Measurements from ENCODE around the gene MPO. TPM values are rescaled to one million over a fixed set of nuclear protein-coding genes. Genes with fewer than 3 reads are reported as not detected.

The MPO gene
- total and polyA plus RNA-seq, 4 donors = 0.14 to 221 (median 0.52) TPM

- H3K27me3 ChIP-seq (ENCODE audit: control insufficient read depth in 4 of 4, insufficient read depth in 4 of 4, low read length in 3 of 4) = no peaks in the 10 kb centered on the region
- H3K4me3 ChIP-seq (ENCODE audit: low read depth in 1 of 3, low read length in 3 of 3) = no peak overlapping the region
- H3K4me1 ChIP-seq (ENCODE audit: control insufficient read depth in 4 of 4, insufficient read depth in 4 of 4, low read length in 3 of 4) = no peaks in the 10 kb centered on the region
- peak; percentile 29 for DNase-seq (ENCODE audit: low spot score)
- H3K36me3 ChIP-seq (ENCODE audit: control insufficient read depth in 4 of 4, insufficient read depth in 3 of 4, low read depth in 1 of 4, low read length in 3 of 4) = no peaks in the 10 kb centered on the region
- TF ChIP-seq RAD21 (IDR thresholded peaks at IDR 0.05) = no peak
- no peak for TF ChIP-seq ATF3 (IDR thresholded peaks at IDR 0.05)
- no peak for TF ChIP-seq FOXA2 (IDR thresholded peaks at IDR 0.05)
- no peak for TF ChIP-seq HNF4G (IDR thresholded peaks at IDR 0.05)
- no peak for TF ChIP-seq REST (IDR thresholded peaks at IDR 0.05)
- no peak for TF ChIP-seq SP1 (IDR thresholded peaks at IDR 0.05)
- no peak for TF ChIP-seq GABPA (IDR thresholded peaks at IDR 0.05 in 1 of 2, conservative IDR thresholded peaks at IDR 0.05 in 1 of 2)
- TF ChIP-seq FOXA1 (IDR thresholded peaks at IDR 0.05) = no peak
- no peak for TF ChIP-seq YY1 (IDR thresholded peaks at IDR 0.05)
- no peak for TF ChIP-seq NR2F2 (IDR thresholded peaks at IDR 0.05)
- no peak for TF ChIP-seq ZBTB33 (IDR thresholded peaks at IDR 0.05)
- no peaks in the 10 kb centered on the region for H3K9me3 ChIP-seq (ENCODE audit: control insufficient read depth in 4 of 4, low read length in 3 of 4)
- H3K27ac ChIP-seq (ENCODE audit: low read depth in 1 of 2, low read length in 2 of 2) = no peak overlapping the region
- H3K9ac ChIP-seq (ENCODE audit: low read depth in 1 of 2, low read length in 2 of 2) = no peak overlapping the region
- WGBS = 93% methylated on average over 6 of the region's 6 CpGs
Observed at GRCh38 chr17:58315281-58315711, 34.6 kb upstream of the MPO start.

GRCh38 chr17:58314706-58315015 lies 33.9 kb upstream of the MPO start:
- H3K4me3 ChIP-seq (ENCODE audit: low read depth in 1 of 3, low read length in 3 of 3) = no peak overlapping the region
- no peaks in the 10 kb centered on the region for H3K9me3 ChIP-seq (ENCODE audit: control insufficient read depth in 4 of 4, low read length in 3 of 4)
- no peaks in the 10 kb centered on the region for H3K36me3 ChIP-seq (ENCODE audit: control insufficient read depth in 4 of 4, insufficient read depth in 3 of 4, low read depth in 1 of 4, low read length in 3 of 4)
- WGBS = 95% methylated on average over 6 of the region's 6 CpGs
- no peaks in the 10 kb centered on the region for H3K4me1 ChIP-seq (ENCODE audit: control insufficient read depth in 4 of 4, insufficient read depth in 4 of 4, low read length in 3 of 4)
- no peak overlapping the region for H3K27ac ChIP-seq (ENCODE audit: low read depth in 1 of 2, low read length in 2 of 2)
- peak; percentile 8 for DNase-seq (ENCODE audit: low spot score)
- no peak overlapping the region for H3K9ac ChIP-seq (ENCODE audit: low read depth in 1 of 2, low read length in 2 of 2)
- TF ChIP-seq HNF4G (IDR thresholded peaks at IDR 0.05) (no peak), SP1 (IDR thresholded peaks at IDR 0.05) (no peak), REST (IDR thresholded peaks at IDR 0.05) (no peak), RXRA (IDR thresholded peaks at IDR 0.05) (no peak), FOXA1 (IDR thresholded peaks at IDR 0.05) (no peak), YY1 (IDR thresholded peaks at IDR 0.05) (no peak), NR2F2 (IDR thresholded peaks at IDR 0.05) (no peak), HNF4A (conservative IDR thresholded peaks at IDR 0.05) (no peak)
- H3K27me3 ChIP-seq (ENCODE audit: control insufficient read depth in 4 of 4, insufficient read depth in 4 of 4, low read length in 3 of 4) = no peaks in the 10 kb centered on the region

Measured in liver (tissue), 9 donors.